ENCODE measurements around the gene SEMA4C.

GRCh38 chr2:96831679-96832078 lies 38.2 kb downstream of the SEMA4C start:
- TF ChIP-seq PHF21A (IDR thresholded peaks at IDR 0.05; ENCODE audit: borderline replicate concordance, low read depth) (no peak), ATF6 (CRISPR knock-in tag; IDR thresholded peaks at IDR 0.05) (no peak), ZNF778 (CRISPR knock-in tag; IDR thresholded peaks at IDR 0.05) (no peak), CTCF (IDR thresholded peaks at IDR 0.05 in 2 of 3, conservative IDR thresholded peaks at IDR 0.05 in 1 of 3; ENCODE audit: insufficient read depth in 2 of 3, low read depth in 1 of 3, low read length in 3 of 3) (no peak), UBTF (IDR thresholded peaks at IDR 0.05; ENCODE audit: borderline replicate concordance in 1 of 2, low read depth in 2 of 2, low read length in 2 of 2) (no peak), SREBF2 (CRISPR knock-in tag; IDR thresholded peaks at IDR 0.05) (no peak)
